H1 (cell line): ENCODE data around the gene PAK5. TPM values are rescaled to one million over a fixed set of nuclear protein-coding genes. Genes with fewer than 3 reads are reported as not detected.

Experiments used
- CTCF ChIA-PET: fragments of 300-600 bp; sonication (Branson Sonifier 250); formaldehyde crosslinking; loops from one replicate; lab custom pipeline; 2021; ENCODE audit not compliant: partially characterized antibody; lab: Charles Lee
- POLR2A ChIA-PET: fragments of 300-600 bp; sonication (Branson Sonifier 250); formaldehyde crosslinking; loops from one replicate; lab custom pipeline; 2021; ENCODE audit warnings: inconsistent platforms; ENCODE audit not compliant: partially characterized antibody; lab: Charles Lee
- DNase-seq, 2 experiments: peaks; one replicate each; pipeline versions ENCODE4 v3.0.0 to v3.0.0-alpha.2; 2010 to 2022; ENCODE audit warnings: low spot score in 2 of 2, low read depth in 1 of 2, mixed read lengths in 1 of 2
- FAIRE-seq: peaks from 2 replicates; lab custom pipeline; 2011; peaks lifted over from hg19 to GRCh38; lab: Jason Lieb, UNC
- H2AFZ ChIP-seq: 2 replicates; pipeline ENCODE4 v1.8.1; 2012; ENCODE audit warnings: low read length, inconsistent platforms
- H2AK5ac ChIP-seq: 2 replicates; pipeline ENCODE4 v1.6.1; 2013; ENCODE audit warnings: low read depth, low read length
- H2BK120ac ChIP-seq: replicated peaks from 2 replicates; pipeline ENCODE3; 2013; ENCODE audit warnings: low read depth, low read length, inconsistent platforms
- H2BK12ac ChIP-seq: 2 replicates; pipeline ENCODE4 v1.6.1; 2013; ENCODE audit warnings: low read depth, low read length
- H2BK15ac ChIP-seq: 2 replicates; pipeline ENCODE4 v1.6.1; 2013; ENCODE audit warnings: low read length
- H2BK20ac ChIP-seq: 2 replicates; pipeline ENCODE4 v1.6.1; 2013; ENCODE audit warnings: low read length
- H2BK5ac ChIP-seq: 2 replicates; pipeline ENCODE4 v1.6.1; 2013; ENCODE audit warnings: low read depth, low read length
- H3K14ac ChIP-seq: 2 replicates; pipeline ENCODE4 v1.6.1; 2013; ENCODE audit warnings: inconsistent platforms; ENCODE audit not compliant: insufficient read length
- H3K18ac ChIP-seq: 2 replicates; pipeline ENCODE4 v1.6.1; 2013; ENCODE audit warnings: low read length; ENCODE audit errors: extremely low read depth
- H3K23ac ChIP-seq: 2 replicates; pipeline ENCODE4 v1.6.1; 2013; ENCODE audit warnings: inconsistent platforms; ENCODE audit not compliant: insufficient read length
- H3K23me2 ChIP-seq: 2 replicates; pipeline ENCODE4 v1.6.1; 2013; ENCODE audit warnings: low read depth, low read length
- H3K27ac ChIP-seq: 2 replicates; pipeline ENCODE4 v1.6.1; 2011; ENCODE audit warnings: low read depth, low read length, inconsistent platforms
- H3K27me3 ChIP-seq, 4 experiments: replicated peaks in 1 of 4; 1 replicate in 1 of 4; 2 replicates in 3 of 4; pipeline versions ENCODE4 v1.6.1 to v1.8.1; 2011 to 2013; ENCODE audit warnings: low read length in 3 of 4, mild to moderate bottlenecking in 3 of 4, inconsistent platforms in 2 of 4, mixed read lengths in 2 of 4, moderate library complexity in 1 of 4; ENCODE audit not compliant: control insufficient read depth in 3 of 4, insufficient read depth in 3 of 4; ENCODE audit errors: extremely low read depth in 1 of 4
- H3K36me3 ChIP-seq, 4 experiments: 2 replicates each; pipeline versions ENCODE4 v1.6.1 to v1.8.1; 2011 to 2013; ENCODE audit warnings: mild to moderate bottlenecking in 4 of 4, low read length in 3 of 4, moderate library complexity in 2 of 4, control low read depth in 1 of 4, inconsistent platforms in 1 of 4; ENCODE audit not compliant: insufficient read depth in 4 of 4, control insufficient read depth in 2 of 4
- H3K4ac ChIP-seq: replicated peaks from 2 replicates; pipeline ENCODE3; 2013; ENCODE audit warnings: low read length, low read depth, mixed read lengths, inconsistent platforms; ENCODE audit not compliant: insufficient read length
- H3K4me1 ChIP-seq, 4 experiments: replicated peaks in 1 of 4; 1 replicate in 1 of 4; 2 replicates in 3 of 4; pipeline versions ENCODE4 v1.6.1 to v1.8.1; 2011 to 2013; ENCODE audit warnings: low read length in 3 of 4, inconsistent platforms in 2 of 4, mixed read lengths in 1 of 4; ENCODE audit not compliant: insufficient read depth in 4 of 4, control insufficient read depth in 3 of 4
- H3K4me2 ChIP-seq, 2 experiments: 2 replicates each; pipeline versions ENCODE4 v1.6.1 to v1.8.1; 2011 to 2013; ENCODE audit warnings: low read depth in 2 of 2, low read length in 2 of 2, control low read depth in 1 of 2, inconsistent platforms in 1 of 2, mild to moderate bottlenecking in 1 of 2; ENCODE audit not compliant: insufficient read depth in 1 of 2
- H3K4me3 ChIP-seq, 4 experiments: fragments of 200-600, 300-600 bp in 1 of 4; sonication (generic), shearing (Covaris generic), sonication (Bioruptor Twin) in 1 of 4; 2 replicates each; pipeline versions ENCODE4 v1.5.1 to v1.8.1; 2011 to 2016; ENCODE audit warnings: low read length in 4 of 4, low read depth in 3 of 4, control low read depth in 2 of 4, inconsistent platforms in 2 of 4, mild to moderate bottlenecking in 2 of 4, mixed read lengths in 1 of 4, moderate library complexity in 1 of 4; ENCODE audit not compliant: insufficient read depth in 2 of 4; ENCODE audit errors: extremely low read depth in 1 of 4
- H3K56ac ChIP-seq: replicated peaks from 2 replicates; pipeline ENCODE3; 2013; ENCODE audit warnings: low read depth, mild to moderate bottlenecking, mixed read lengths, low read length, inconsistent platforms; ENCODE audit not compliant: insufficient read length
- H3K79me1 ChIP-seq: 2 replicates; pipeline ENCODE4 v1.6.1; 2013; ENCODE audit warnings: low read depth, low read length, control low read depth
- H3K79me2 ChIP-seq, 2 experiments: 2 replicates each; pipeline versions ENCODE4 v1.6.1 to v1.8.1; 2012 to 2013; ENCODE audit warnings: low read length in 2 of 2, mild to moderate bottlenecking in 2 of 2, inconsistent platforms in 1 of 2; ENCODE audit not compliant: insufficient read depth in 2 of 2, control insufficient read depth in 1 of 2
- H3K9ac ChIP-seq, 4 experiments: replicated peaks in 1 of 4; 1 replicate in 1 of 4; 2 replicates in 3 of 4; pipeline versions ENCODE4 v1.6.1 to v1.8.1; 2011 to 2013; ENCODE audit warnings: low read depth in 3 of 4, low read length in 3 of 4, control low read depth in 2 of 4, mild to moderate bottlenecking in 2 of 4, moderate library complexity in 2 of 4, inconsistent platforms in 1 of 4; ENCODE audit errors: extremely low read depth in 1 of 4
- H3K9me3 ChIP-seq, 2 experiments: 2 replicates each; pipeline versions ENCODE4 v1.6.1 to v1.8.1; 2012 to 2013; ENCODE audit warnings: mild to moderate bottlenecking in 2 of 2, moderate library complexity in 2 of 2, control low read depth in 1 of 2, inconsistent platforms in 1 of 2, low read depth in 1 of 2, low read length in 1 of 2, mixed read lengths in 1 of 2; ENCODE audit not compliant: insufficient read depth in 2 of 2
- H4K20me1 ChIP-seq, 2 experiments: replicated peaks in 1 of 2; 2 replicates each; pipeline versions ENCODE3 to v1.8.1; 2011 to 2013; ENCODE audit warnings: inconsistent platforms in 2 of 2, low read length in 2 of 2, mild to moderate bottlenecking in 1 of 2; ENCODE audit not compliant: insufficient read depth in 2 of 2, control insufficient read depth in 1 of 2
- H4K5ac ChIP-seq: 2 replicates; pipeline ENCODE4 v1.6.1; 2013; ENCODE audit warnings: low read length, low read depth, mixed read lengths, inconsistent platforms; ENCODE audit not compliant: insufficient read length
- H4K8ac ChIP-seq: 2 replicates; pipeline ENCODE4 v1.8.0; 2013; ENCODE audit warnings: mild to moderate bottlenecking, moderate library complexity, low read length, inconsistent platforms; ENCODE audit not compliant: insufficient read depth; ENCODE audit errors: extremely low read depth
- H4K91ac ChIP-seq: replicated peaks from 2 replicates; pipeline ENCODE3; 2013; ENCODE audit warnings: low read length, mixed read lengths, inconsistent platforms; ENCODE audit not compliant: insufficient read length
- BACH1 ChIP-seq: IDR thresholded peaks from 2 replicates; pipeline ENCODE4 v1.6.1; 2012; ENCODE audit warnings: low read length, improper control_type of control experiment
- GABPA ChIP-seq: IDR thresholded peaks from 2 replicates; pipeline ENCODE4 v1.6.1; 2011; ENCODE audit warnings: mild to moderate bottlenecking, low read length, moderate library complexity, borderline replicate concordance; ENCODE audit not compliant: insufficient read depth
- HDAC2 ChIP-seq, 2 experiments: fragments of 300-600 bp in 1 of 2; sonication (generic) in 1 of 2; IDR thresholded peaks; 2 replicates each; pipeline ENCODE4 v1.6.1; 2011 to 2012; ENCODE audit warnings: low read depth in 2 of 2, low read length in 2 of 2, mild to moderate bottlenecking in 2 of 2, moderate library complexity in 2 of 2, borderline replicate concordance in 1 of 2, inconsistent platforms in 1 of 2
- KDM1A ChIP-seq: fragments of 200-600, 300-600 bp; sonication (generic); IDR thresholded peaks from 2 replicates; pipeline ENCODE4 v1.7.1; 2016; ENCODE audit warnings: mild to moderate bottlenecking, low read length, borderline replicate concordance
- KDM5A ChIP-seq: fragments of 200-600 bp; IDR thresholded peaks from 2 replicates; pipeline ENCODE4 v1.7.1; 2012; ENCODE audit warnings: mild to moderate bottlenecking, low read length, inconsistent platforms, mixed read lengths
- SIN3A ChIP-seq, 2 experiments: IDR thresholded peaks in 1 of 2; conservative IDR thresholded peaks in 1 of 2; 2 replicates each; pipeline ENCODE4 v1.6.1; 2011 to 2012; ENCODE audit warnings: low read length in 2 of 2, improper control_type of control experiment in 1 of 2, low read depth in 1 of 2, mild to moderate bottlenecking in 1 of 2
- SIX5 ChIP-seq: IDR thresholded peaks from 2 replicates; pipeline ENCODE4 v1.6.1; 2011; ENCODE audit warnings: mild to moderate bottlenecking, low read depth, low read length
- SP4 ChIP-seq: IDR thresholded peaks from 2 replicates; pipeline ENCODE4 v1.6.1; 2012; ENCODE audit warnings: low read length, inconsistent platforms
- SUZ12 ChIP-seq: fragments of 200-600 bp; sonication (generic); IDR thresholded peaks from 2 replicates; pipeline ENCODE4 v1.6.1; 2012; ENCODE audit warnings: mild to moderate bottlenecking, inconsistent platforms, low read length, moderate library complexity, mixed read lengths
- TBP ChIP-seq: IDR thresholded peaks from 2 replicates; pipeline ENCODE4 v1.6.1; 2011; ENCODE audit warnings: low read depth, low read length, improper control_type of control experiment
- WGBS, 2 experiments: shearing (Covaris generic) in 1 of 2; methylation state at CpG; one replicate each; pipeline versions ENCODE4 v1.1.6 to v1.1.7; 2013 to 2015; ENCODE audit warnings: low lambda C conversion rate in 2 of 2, mixed read lengths in 2 of 2, inconsistent platforms in 1 of 2, low coverage in 1 of 2, missing lambda C conversion rate in 1 of 2; ENCODE audit not compliant: insufficient replicate concordance in 2 of 2, insufficient coverage in 1 of 2, insufficient read length in 1 of 2; ENCODE audit errors: extremely low coverage in 1 of 2, missing lambda C conversion rate in 1 of 2; 5-methylcytosine and 5-hydroxymethylcytosine counted together
- polyA plus RNA-seq, 7 experiments: library from polyadenylated mRNA; depleted of rRNA in 3 of 7; stranded (reverse) in 5 of 7; unstranded in 2 of 7; fragments of >200 nt in 5 of 7; fragments of 200-250 nt in 2 of 7; gene quantifications; 1 replicate in 5 of 7; 2 replicates in 1 of 7; 4 replicates in 1 of 7; pipeline versions ENCODE4 v1.2.1 to v1.2.3, GENCODE V29; 2011 to 2013; ENCODE audit warnings: missing spikeins in 2 of 7, mixed read lengths in 2 of 7
- total RNA-seq: library from RNA; stranded (reverse); fragmentation: NEBNext Ultra II Directional; extraction: Animal tissue kit (Norgen Biotek cat#: 25700); gene quantifications from 2 replicates; pipeline ENCODE4 v1.2.1, GENCODE V29; 2021
- TF ChIP-seq, protein P1 (sequence below): IDR thresholded peaks from 2 replicates; pipeline ENCODE4 v1.6.1; 2011; ENCODE audit warnings: low read depth, mild to moderate bottlenecking, low read length; ENCODE audit not compliant: insufficient read depth
- TF ChIP-seq, protein P2 (sequence below): IDR thresholded peaks from 2 replicates; pipeline ENCODE4 v1.6.1; 2011; ENCODE audit warnings: low read length, improper control_type of control experiment

The PAK5 gene
- total and polyA plus RNA-seq, 2 of the 8 experiments (the other 6 are each of a cell fraction or from before 2014, with no cell fraction given) = 0.54 to 0.80 TPM

DNA sequence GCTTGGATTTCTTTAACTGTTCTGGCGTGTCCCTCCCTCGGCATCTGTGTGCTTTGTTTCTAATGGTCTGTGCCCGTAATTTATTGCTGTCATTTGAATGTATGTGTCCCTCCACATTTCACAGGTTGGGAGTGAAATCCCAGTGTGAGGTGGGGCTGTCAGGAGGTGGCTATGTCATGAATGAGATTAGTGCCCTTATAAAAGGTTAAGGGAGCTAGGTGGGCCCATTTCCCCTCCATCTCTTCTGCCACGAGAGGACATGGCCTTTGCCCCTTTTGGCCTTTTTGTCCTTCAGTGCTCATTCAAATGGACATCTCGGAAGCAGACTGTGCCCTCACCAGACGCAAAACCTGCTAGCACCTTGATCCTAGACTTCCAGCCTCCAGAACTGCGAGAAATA lies 228.2 kb downstream of the PAK5 start:
- no peaks in the 10 kb centered on the region for H3K79me1 ChIP-seq
- no peak overlapping the region for H2BK20ac ChIP-seq
- FAIRE-seq (no peak), DNase-seq (no peak)
- no peaks in the 10 kb centered on the region for H3K36me3 ChIP-seq
- H3K4me1 ChIP-seq = peaks cover 0 to 2% (median 0%) of the 10 kb centered on the region in 4 experiments; a peak in 1 of 7 replicates
- H2BK15ac ChIP-seq = no peak overlapping the region
- H2BK5ac ChIP-seq = no peak overlapping the region
- H4K5ac ChIP-seq = no peak overlapping the region
- no peak overlapping the region for H3K9ac ChIP-seq
- no peaks in the 10 kb centered on the region for H3K23me2 ChIP-seq
- no peaks in the 10 kb centered on the region for H4K20me1 ChIP-seq
- no peak overlapping the region for H3K23ac ChIP-seq
- no peak overlapping the region for H3K4me3 ChIP-seq
- H3K79me2 ChIP-seq = no peaks in the 10 kb centered on the region
- no peak overlapping the region for H4K8ac ChIP-seq
- no peak overlapping the region for H3K14ac ChIP-seq
- H2BK12ac ChIP-seq = no peak overlapping the region
- no peak overlapping the region for H3K18ac ChIP-seq
- 94% methylated on average over 7 of the region's 7 CpGs; no CpG with 5 or more reads in 1 of the 2 experiments for WGBS, 2 experiments
- H3K9me3 ChIP-seq = no peaks in the 10 kb centered on the region; a peak in 1 of 4 replicates
- H3K4ac ChIP-seq = no peak overlapping the region
- no peak overlapping the region for H2BK120ac ChIP-seq
- no peak overlapping the region for H3K56ac ChIP-seq
- H3K27me3 ChIP-seq = no peaks in the 10 kb centered on the region; a peak in 2 of 7 replicates
- POLR2A ChIA-PET = no interaction called here
- CTCF ChIA-PET = interaction anchor here (0.7 to 7.4 kb wide), 34 partner anchors 8 to 424 kb away, joined by 3 to 132 read pairs (median 5); partner anchors contain the start of gene ANKEF1
- no peak overlapping the region for H3K27ac ChIP-seq
- H2AK5ac ChIP-seq = no peak overlapping the region
- no peak overlapping the region for H4K91ac ChIP-seq
- H2AFZ ChIP-seq = no peak overlapping the region
- no peak overlapping the region for H3K4me2 ChIP-seq
- TF ChIP-seq HDAC2 (IDR thresholded peaks at IDR 0.05; ENCODE audit: borderline replicate concordance in 1 of 2, low read depth in 2 of 2, low read length in 2 of 2) = no peak
- TF ChIP-seq, protein P1, sequence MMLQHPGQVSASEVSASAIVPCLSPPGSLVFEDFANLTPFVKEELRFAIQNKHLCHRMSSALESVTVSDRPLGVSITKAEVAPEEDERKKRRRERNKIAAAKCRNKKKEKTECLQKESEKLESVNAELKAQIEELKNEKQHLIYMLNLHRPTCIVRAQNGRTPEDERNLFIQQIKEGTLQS = no peak
- TF ChIP-seq SP4 = no peak
- TF ChIP-seq SIX5 = no peak
- no peak for TF ChIP-seq KDM1A
- no peak for TF ChIP-seq TBP
- no peak for TF ChIP-seq SIN3A (conservative IDR thresholded peaks at IDR 0.05 in 1 of 2, IDR thresholded peaks at IDR 0.05 in 1 of 2; ENCODE audit: low read depth in 1 of 2, low read length in 2 of 2)
- TF ChIP-seq SUZ12 = no peak
- TF ChIP-seq BACH1 = no peak
- TF ChIP-seq GABPA = no peak
- TF ChIP-seq, protein P2, sequence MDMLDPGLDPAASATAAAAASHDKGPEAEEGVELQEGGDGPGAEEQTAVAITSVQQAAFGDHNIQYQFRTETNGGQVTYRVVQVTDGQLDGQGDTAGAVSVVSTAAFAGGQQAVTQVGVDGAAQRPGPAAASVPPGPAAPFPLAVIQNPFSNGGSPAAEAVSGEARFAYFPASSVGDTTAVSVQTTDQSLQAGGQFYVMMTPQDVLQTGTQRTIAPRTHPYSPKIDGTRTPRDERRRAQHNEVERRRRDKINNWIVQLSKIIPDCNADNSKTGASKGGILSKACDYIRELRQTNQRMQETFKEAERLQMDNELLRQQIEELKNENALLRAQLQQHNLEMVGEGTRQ = no peak
- no peak for TF ChIP-seq KDM5A
